ENCODE measurements around the gene KIT.
"Not testable (repeated sequence)": the region's sequence is repeated elsewhere in the genome, so short reads cannot be mapped to it uniquely, and the experiment has no call there.

Gene KIT

GRCh38 chr4:54637325-54637724 is 20.4 kb upstream of the KIT start:
- DNase-seq (ENCODE audit: low read depth, low spot score): no peak
- H3K4me3 ChIP-seq: no peak overlapping the region
- TF ChIP-seq FOXP2 (optimal IDR thresholded peaks at IDR 0.05; ENCODE audit: control extremely low read depth, extremely low read length, insufficient read depth) (no peak), EZH2 (IDR thresholded peaks at IDR 0.05) (no peak), POLR2AphosphoS5 (IDR thresholded peaks at IDR 0.05; ENCODE audit: borderline replicate concordance, low read depth, low read length) (no peak)
- H3K9me3 ChIP-seq (ENCODE audit: low read depth, low read length): no peaks in the 10 kb centered on the region
- no peak overlapping the region for H3K9ac ChIP-seq (ENCODE audit: insufficient read length)
- H3K27ac ChIP-seq: no peak overlapping the region
- H3K36me3 ChIP-seq (ENCODE audit: insufficient read depth, low read length): no peaks in the 10 kb centered on the region

- H3K36me3 ChIP-seq (ENCODE audit: insufficient read depth, low read length): not testable (repeated sequence)
These were observed 16.7 kb upstream of the KIT start for GRCh38 chr4:54641101-54641500.

GRCh38 chr4:54643172-54643571 is 14.6 kb upstream of the KIT start:
- no peak for DNase-seq (ENCODE audit: low read depth, low spot score)
- no peaks in the 10 kb centered on the region for H3K9me3 ChIP-seq (ENCODE audit: low read depth, low read length)
- no peaks in the 10 kb centered on the region for H3K36me3 ChIP-seq (ENCODE audit: insufficient read depth, low read length)
- H3K27ac ChIP-seq: no peak overlapping the region
- H3K4me3 ChIP-seq: no peak overlapping the region
- H3K9ac ChIP-seq (ENCODE audit: insufficient read length): no peak overlapping the region
- TF ChIP-seq FOXP2 (optimal IDR thresholded peaks at IDR 0.05; ENCODE audit: control extremely low read depth, extremely low read length, insufficient read depth) (no peak), POLR2AphosphoS5 (IDR thresholded peaks at IDR 0.05; ENCODE audit: borderline replicate concordance, low read depth, low read length) (no peak), EZH2 (IDR thresholded peaks at IDR 0.05) (no peak)

More at GRCh38 chr4:54641101-54641500, 16.7 kb upstream of the KIT start:
- not testable (repeated sequence) for DNase-seq (ENCODE audit: low read depth, low spot score); H3K9me3 ChIP-seq (ENCODE audit: low read depth, low read length); H3K27ac ChIP-seq; H3K9ac ChIP-seq (ENCODE audit: insufficient read length); H3K4me3 ChIP-seq

GRCh38 chr4:54643958-54644751 is 13.6 kb upstream of the KIT start:
- no peak overlapping the region for H3K27ac ChIP-seq
- TF ChIP-seq EZH2 (IDR thresholded peaks at IDR 0.05) (no peak), FOXP2 (optimal IDR thresholded peaks at IDR 0.05; ENCODE audit: control extremely low read depth, extremely low read length, insufficient read depth) (no peak), POLR2AphosphoS5 (IDR thresholded peaks at IDR 0.05; ENCODE audit: borderline replicate concordance, low read depth, low read length) (no peak)
- no peak overlapping the region for H3K4me3 ChIP-seq
- H3K9ac ChIP-seq (ENCODE audit: insufficient read length): no peak overlapping the region
- no peak for DNase-seq (ENCODE audit: low read depth, low spot score)
- no peaks in the 10 kb centered on the region for H3K9me3 ChIP-seq (ENCODE audit: low read depth, low read length)
- H3K36me3 ChIP-seq (ENCODE audit: insufficient read depth, low read length): no peaks in the 10 kb centered on the region

GRCh38 chr4:54645830-54646229 is 11.9 kb upstream of the KIT start:
- Histone ChIP-seq H3K27ac (peak overlapping the region; percentile 60), H3K4me3 (peak overlapping the region; percentile 42), H3K9ac (ENCODE audit: insufficient read length) (no peak overlapping the region), H3K9me3 (ENCODE audit: low read depth, low read length) (no peaks in the 10 kb centered on the region), H3K36me3 (ENCODE audit: insufficient read depth, low read length) (no peaks in the 10 kb centered on the region)
- TF ChIP-seq POLR2AphosphoS5 (IDR thresholded peaks at IDR 0.05; ENCODE audit: borderline replicate concordance, low read depth, low read length) (no peak), FOXP2 (optimal IDR thresholded peaks at IDR 0.05; ENCODE audit: control extremely low read depth, extremely low read length, insufficient read depth) (no peak), EZH2 (IDR thresholded peaks at IDR 0.05) (no peak)
- DNase-seq (ENCODE audit: low read depth, low spot score): no peak

GRCh38 chr4:54647070-54647469 is 10.7 kb upstream of the KIT start:
- no peak for DNase-seq (ENCODE audit: low read depth, low spot score)
- TF ChIP-seq EZH2 (IDR thresholded peaks at IDR 0.05) (no peak), POLR2AphosphoS5 (IDR thresholded peaks at IDR 0.05; ENCODE audit: borderline replicate concordance, low read depth, low read length) (no peak), FOXP2 (optimal IDR thresholded peaks at IDR 0.05; ENCODE audit: control extremely low read depth, extremely low read length, insufficient read depth) (no peak)
- no peak overlapping the region for H3K27ac ChIP-seq
- no peak overlapping the region for H3K9ac ChIP-seq (ENCODE audit: insufficient read length)
- H3K36me3 ChIP-seq (ENCODE audit: insufficient read depth, low read length): no peaks in the 10 kb centered on the region
- no peaks in the 10 kb centered on the region for H3K9me3 ChIP-seq (ENCODE audit: low read depth, low read length)
- no peak overlapping the region for H3K4me3 ChIP-seq

- no peak overlapping the region for H3K27ac ChIP-seq
- DNase-seq (ENCODE audit: low read depth, low spot score): no peak
- no peaks in the 10 kb centered on the region for H3K9me3 ChIP-seq (ENCODE audit: low read depth, low read length)
- TF ChIP-seq POLR2AphosphoS5 (IDR thresholded peaks at IDR 0.05; ENCODE audit: borderline replicate concordance, low read depth, low read length): no peak
- no peak for TF ChIP-seq FOXP2 (optimal IDR thresholded peaks at IDR 0.05; ENCODE audit: control extremely low read depth, extremely low read length, insufficient read depth)
- TF ChIP-seq EZH2 (IDR thresholded peaks at IDR 0.05): no peak
- no peak overlapping the region for H3K9ac ChIP-seq (ENCODE audit: insufficient read length)
- no peaks in the 10 kb centered on the region for H3K36me3 ChIP-seq (ENCODE audit: insufficient read depth, low read length)
- H3K4me3 ChIP-seq: no peak overlapping the region
These were observed 6.7 kb upstream of the KIT start for GRCh38 chr4:54651050-54651449.

- no peak for DNase-seq (ENCODE audit: low read depth, low spot score)
- Histone ChIP-seq H3K36me3 (ENCODE audit: insufficient read depth, low read length) (no peaks in the 10 kb centered on the region), H3K9ac (ENCODE audit: insufficient read length) (no peak overlapping the region), H3K9me3 (ENCODE audit: low read depth, low read length) (no peaks in the 10 kb centered on the region), H3K4me3 (no peak overlapping the region), H3K27ac (no peak overlapping the region)
- no peak for TF ChIP-seq POLR2AphosphoS5 (IDR thresholded peaks at IDR 0.05; ENCODE audit: borderline replicate concordance, low read depth, low read length)
- no peak for TF ChIP-seq FOXP2 (optimal IDR thresholded peaks at IDR 0.05; ENCODE audit: control extremely low read depth, extremely low read length, insufficient read depth)
- no peak for TF ChIP-seq EZH2 (IDR thresholded peaks at IDR 0.05)
These were observed 3.0 kb upstream of the KIT start for GRCh38 chr4:54654753-54655152.

GRCh38 chr4:54657185-54657550 is 589 bp upstream of the KIT start:
- Histone ChIP-seq H3K9ac (ENCODE audit: insufficient read length) (no peak overlapping the region), H3K4me3 (peak overlapping the region; percentile 95), H3K27ac (no peak overlapping the region), H3K9me3 (ENCODE audit: low read depth, low read length) (no peaks in the 10 kb centered on the region), H3K36me3 (ENCODE audit: insufficient read depth, low read length) (no peaks in the 10 kb centered on the region)
- no peak for DNase-seq (ENCODE audit: low read depth, low spot score)
- no peak for TF ChIP-seq EZH2 (IDR thresholded peaks at IDR 0.05)
- TF ChIP-seq POLR2AphosphoS5 (IDR thresholded peaks at IDR 0.05; ENCODE audit: borderline replicate concordance, low read depth, low read length): no peak
- TF ChIP-seq FOXP2 (optimal IDR thresholded peaks at IDR 0.05; ENCODE audit: control extremely low read depth, extremely low read length, insufficient read depth): no peak
